Suprapubic skin (tissue), 4 donors: Measurements from ENCODE around the gene OOEP. TPM values are rescaled to one million over a fixed set of nuclear protein-coding genes. Genes with fewer than 3 reads are reported as not detected.

Experiments
- DNase-seq, 2 donors: peaks; one replicate each; pipeline ENCODE4 v3.0.0-alpha.2; 2019; ENCODE audit warnings: low spot score in 2 of 2
- H3K27ac ChIP-seq: fragments of 200-600 bp; sonication (generic); one replicate; pipeline ENCODE4 v1.5.1; 2019
- H3K27me3 ChIP-seq: fragments of 200-600 bp; sonication (generic); one replicate; pipeline ENCODE4 v1.5.1; 2019
- H3K36me3 ChIP-seq: fragments of 200-600 bp; sonication (generic); one replicate; pipeline ENCODE4 v1.5.1; 2019
- H3K4me1 ChIP-seq: fragments of 200-600 bp; sonication (generic); one replicate; pipeline ENCODE4 v1.5.1; 2019
- H3K4me3 ChIP-seq: fragments of 200-600 bp; sonication (generic); one replicate; pipeline ENCODE4 v1.5.1; 2019; ENCODE audit warnings: mild to moderate bottlenecking
- H3K9me3 ChIP-seq: fragments of 200-600 bp; sonication (generic); one replicate; pipeline ENCODE4 v1.5.1; 2019
- CTCF ChIP-seq, 2 donors: fragments of 200-600 bp in 1 of 2; fragments of 450-650 bp in 1 of 2; sonication (generic) in 1 of 2; IDR thresholded peaks; one replicate each; pipeline ENCODE4 v1.5.1; 2016 to 2019; ENCODE audit warnings: antibody characterized with exemption in 2 of 2, mild to moderate bottlenecking in 1 of 2, moderate library complexity in 1 of 2
- EP300 ChIP-seq: sonication (generic); formaldehyde crosslinking; IDR thresholded peaks from one replicate; pipeline ENCODE4 v1.6.1; 2017; ENCODE audit warnings: antibody characterized with exemption
- POLR2A ChIP-seq, 2 donors: fragments of 450-650 bp; IDR thresholded peaks; one replicate each; pipeline ENCODE4 v1.6.1; 2017; ENCODE audit warnings: antibody characterized with exemption in 2 of 2, mild to moderate bottlenecking in 2 of 2, moderate library complexity in 2 of 2
- POLR2AphosphoS5 ChIP-seq, 3 donors: sonication (generic); formaldehyde crosslinking; IDR thresholded peaks; one replicate each; pipeline ENCODE4 v1.6.1; 2017; ENCODE audit warnings: antibody characterized with exemption in 3 of 3
- WGBS: methylation state at CpG from one replicate; pipeline ENCODE4 v1.1.5; 2018; 5-methylcytosine and 5-hydroxymethylcytosine counted together
- total RNA-seq, 4 donors: library from RNA; depleted of rRNA; stranded (reverse); fragments of >200 nt; gene quantifications; one replicate each; pipeline ENCODE4 v1.1.0, GENCODE V29; 2016

OOEP gene
- total RNA-seq, 4 donors from 2014 or later: 0.87 TPM; not detected in 3

GRCh38 chr6:73362358-73362757 lies 7.3 kb downstream of the OOEP start, which contains the start of gene KHDC3L:
KHDC3L (plus strand) TSS chr6:73362658; CDS start chr6:73362730, 72 bp downstream.
- Histone ChIP-seq H3K4me3 (no peak within 1 kb of the TSS), H3K27ac (no peak within 1 kb of the TSS), H3K9me3 (no peaks in the 10 kb centered on the region), H3K27me3 (no peaks in the 10 kb centered on the region), H3K36me3 (no peaks in the 10 kb centered on the region), H3K4me1 (no peaks in the 10 kb centered on the region)
- TF ChIP-seq EP300 (no peak), POLR2AphosphoS5 (IDR thresholded peaks at IDR 0.05) (no peak), POLR2A (IDR thresholded peaks at IDR 0.05) (no peak), CTCF (IDR thresholded peaks at IDR 0.05) (no peak)
- DNase-seq: no peak
- 95% methylated on average over 23 of the region's 23 CpGs for WGBS

GRCh38 chr6:73353636-73354593 lies 15.8 kb downstream of the OOEP start, which contains the start of gene DPPA5:
DPPA5 (minus strand) TSS chr6:73354276; CDS start chr6:73354225, 51 bp downstream.
- TF ChIP-seq CTCF (IDR thresholded peaks at IDR 0.05) (no peak), POLR2A (IDR thresholded peaks at IDR 0.05) (no peak), POLR2AphosphoS5 (IDR thresholded peaks at IDR 0.05) (no peak), EP300 (no peak)

GRCh38 chr6:73349311-73349710 lies 20.4 kb downstream of the OOEP start:
- no peaks in the 10 kb centered on the region for H3K4me1 ChIP-seq
- no peaks in the 10 kb centered on the region for H3K36me3 ChIP-seq
- 19% methylated on average over 6 of the region's 6 CpGs for WGBS
- no peak overlapping the region for H3K27ac ChIP-seq
- DNase-seq: no peak
- H3K27me3 ChIP-seq: peaks cover 41% of the 10 kb centered on the region
- no peak overlapping the region for H3K4me3 ChIP-seq
- no peaks in the 10 kb centered on the region for H3K9me3 ChIP-seq
- TF ChIP-seq POLR2AphosphoS5 (IDR thresholded peaks at IDR 0.05) (no peak), EP300 (no peak), POLR2A (IDR thresholded peaks at IDR 0.05) (no peak), CTCF (IDR thresholded peaks at IDR 0.05) (no peak)

More at GRCh38 chr6:73353636-73354593, 15.8 kb downstream of the OOEP start, which contains the start of gene DPPA5:
- no peak for DNase-seq
- no peak within 1 kb of the TSS for H3K4me3 ChIP-seq
- no peaks in the 10 kb centered on the region for H3K36me3 ChIP-seq
- H3K9me3 ChIP-seq: no peaks in the 10 kb centered on the region
- H3K27ac ChIP-seq: no peak within 1 kb of the TSS
- 92% methylated on average over 27 of the region's 59 CpGs for WGBS
- no peaks in the 10 kb centered on the region for H3K4me1 ChIP-seq
- peaks cover 25% of the 10 kb centered on the region for H3K27me3 ChIP-seq

GRCh38 chr6:73348550-73349204 lies 21.0 kb downstream of the OOEP start:
- no peaks in the 10 kb centered on the region for H3K4me1 ChIP-seq
- WGBS: 36% methylated on average over 22 of the region's 33 CpGs

More at GRCh38 chr6:73348550-73349204, 21.0 kb downstream of the OOEP start:
- Histone ChIP-seq H3K9me3 (no peaks in the 10 kb centered on the region), H3K4me3 (no peak overlapping the region), H3K27me3 (peaks cover 36% of the 10 kb centered on the region), H3K36me3 (no peaks in the 10 kb centered on the region), H3K27ac (no peak overlapping the region)
- no peak for DNase-seq
- TF ChIP-seq POLR2A (IDR thresholded peaks at IDR 0.05) (no peak), EP300 (no peak), POLR2AphosphoS5 (IDR thresholded peaks at IDR 0.05) (no peak), CTCF (IDR thresholded peaks at IDR 0.05) (no peak)
